Endothelial cell of umbilical vein (primary cell): Measurements from ENCODE around the gene C2orf81. TPM values are rescaled to one million over a fixed set of nuclear protein-coding genes. Genes with fewer than 3 reads are reported as not detected.

ENCODE experiments used
- BruUV-seq: library from RNA; stranded (reverse); fragments of 400-500 nt; replicated peaks from 2 replicates; lab custom pipeline; 2021; lab: Mats Ljungman, UMichigan
- CTCF ChIA-PET: fragments of 300-600, 350-600 bp; sonication (Branson Sonifier 250); formaldehyde crosslinking; loops from one replicate; lab custom pipeline; 2021; ENCODE audit warnings: antibody characterized with exemption, inconsistent platforms; lab: Charles Lee
- POLR2A ChIA-PET: fragments of 300-600, 350-600 bp; sonication (Branson Sonifier 250); formaldehyde crosslinking; loops from one replicate; lab custom pipeline; 2021; ENCODE audit warnings: antibody characterized with exemption, inconsistent platforms; lab: Charles Lee
- DNase-seq: peaks from one replicate; pipeline ENCODE4 v3.0.0-alpha.2; 2011; ENCODE audit warnings: low read depth, low spot score
- FAIRE-seq: peaks from 2 replicates; lab custom pipeline; 2011; peaks lifted over from hg19 to GRCh38; lab: Jason Lieb, UNC
- H2AFZ ChIP-seq: 2 replicates; pipeline ENCODE4 v1.6.0; 2012; ENCODE audit warnings: low read depth, low read length, control low read depth, inconsistent platforms
- H3K27ac ChIP-seq: 2 replicates; pipeline ENCODE4 v1.5.1; 2011; ENCODE audit warnings: low read depth, mild to moderate bottlenecking, control low read depth, low read length, moderate library complexity; ENCODE audit not compliant: insufficient read depth
- H3K27me3 ChIP-seq, 2 experiments: 2 replicates each; pipeline versions ENCODE4 v1.6.0 to v1.6.1; 2011; ENCODE audit warnings: low read length in 2 of 2, mixed read lengths in 1 of 2; ENCODE audit not compliant: control insufficient read depth in 2 of 2, insufficient read depth in 2 of 2
- H3K36me3 ChIP-seq, 2 experiments: 2 replicates in 1 of 2; 3 replicates in 1 of 2; pipeline ENCODE4 v1.5.1; 2011; ENCODE audit warnings: low read length in 2 of 2, mild to moderate bottlenecking in 1 of 2, moderate library complexity in 1 of 2; ENCODE audit not compliant: control insufficient read depth in 2 of 2, insufficient read depth in 2 of 2; ENCODE audit errors: extremely low read depth in 1 of 2
- H3K4me1 ChIP-seq: 3 replicates; pipeline ENCODE4 v1.5.1; 2011; ENCODE audit warnings: mild to moderate bottlenecking, low read length; ENCODE audit not compliant: control insufficient read depth, insufficient read depth; ENCODE audit errors: extremely low read depth
- H3K4me2 ChIP-seq: 2 replicates; pipeline ENCODE4 v1.6.1; 2011; ENCODE audit warnings: low read length, control low read depth, mixed read lengths; ENCODE audit not compliant: insufficient read depth
- H3K4me3 ChIP-seq, 3 experiments: fragments of 200-600 bp in 1 of 3; sonication (generic), shearing (Covaris generic) in 1 of 3; replicated peaks in 1 of 3; 2 replicates each; pipeline ENCODE4 v1.5.1; 2011 to 2016; ENCODE audit warnings: control low read depth in 3 of 3, low read length in 3 of 3, mild to moderate bottlenecking in 2 of 3, inconsistent platforms in 1 of 3, low read depth in 1 of 3, moderate library complexity in 1 of 3; ENCODE audit not compliant: insufficient read depth in 1 of 3
- H3K79me2 ChIP-seq: 2 replicates; pipeline ENCODE4 v1.6.0; 2012; ENCODE audit warnings: low read length, inconsistent platforms; ENCODE audit not compliant: control insufficient read depth, insufficient read depth
- H3K9ac ChIP-seq: replicated peaks from 2 replicates; pipeline ENCODE3; 2011; ENCODE audit warnings: low read length, control low read depth; ENCODE audit not compliant: insufficient read depth; ENCODE audit errors: extremely low read depth
- H3K9me1 ChIP-seq: replicated peaks from 3 replicates; pipeline ENCODE4 v1.6.0; 2011; ENCODE audit warnings: mild to moderate bottlenecking, low read length; ENCODE audit not compliant: control insufficient read depth, insufficient read depth; ENCODE audit errors: extremely low read depth
- H3K9me3 ChIP-seq: replicated peaks from 2 replicates; pipeline ENCODE4 v1.5.1; 2012; ENCODE audit warnings: low read length, inconsistent platforms; ENCODE audit not compliant: control insufficient read depth, insufficient read depth
- H4K20me1 ChIP-seq: replicated peaks from 2 replicates; pipeline ENCODE3; 2011; ENCODE audit warnings: mild to moderate bottlenecking, low read length; ENCODE audit not compliant: control insufficient read depth, insufficient read depth; ENCODE audit errors: extremely low read depth
- CTCF ChIP-seq, 2 donors: IDR thresholded peaks; 1 replicate in 1 of 2; 2 replicates in 1 of 2; pipeline ENCODE4 v1.5.1; 2011; ENCODE audit warnings: low read length in 2 of 2, mild to moderate bottlenecking in 2 of 2, moderate library complexity in 2 of 2, control low read depth in 1 of 2, inconsistent platforms in 1 of 2, low read depth in 1 of 2; ENCODE audit not compliant: insufficient read depth in 1 of 2; ENCODE audit errors: extremely low read depth in 1 of 2
- EZH2 ChIP-seq: IDR thresholded peaks from 2 replicates; pipeline ENCODE4 v1.6.1; 2012; ENCODE audit warnings: borderline replicate concordance, low read depth, mild to moderate bottlenecking, moderate library complexity, low read length, inconsistent platforms; ENCODE audit not compliant: severe bottlenecking
- FOS ChIP-seq: IDR thresholded peaks from 2 replicates; pipeline ENCODE4 v1.6.1; 2011; ENCODE audit warnings: mild to moderate bottlenecking, low read length, moderate library complexity, borderline replicate concordance; ENCODE audit not compliant: insufficient read depth
- GATA2 ChIP-seq: IDR thresholded peaks from 2 replicates; pipeline ENCODE4 v1.7.0; 2011; ENCODE audit warnings: low read depth, mild to moderate bottlenecking, moderate library complexity, mixed read lengths, low read length; ENCODE audit not compliant: insufficient read length, insufficient read depth
- JUN ChIP-seq: IDR thresholded peaks from 2 replicates; pipeline ENCODE4 v1.6.1; 2011; ENCODE audit warnings: borderline replicate concordance, low read depth; ENCODE audit not compliant: insufficient read length, insufficient read depth
- MYC ChIP-seq: IDR thresholded peaks from one replicate; pipeline ENCODE4 v1.6.1; 2011; ENCODE audit warnings: mild to moderate bottlenecking, low read depth, low read length
- POLR2A ChIP-seq: IDR thresholded peaks from 2 replicates; pipeline ENCODE4 v1.6.1; 2012; ENCODE audit warnings: low read depth, mild to moderate bottlenecking, control low read depth, low read length
- POLR2AphosphoS5 ChIP-seq: IDR thresholded peaks from 2 replicates; pipeline ENCODE4 v1.6.1; 2012; ENCODE audit warnings: low read depth, mild to moderate bottlenecking, control low read depth, low read length, moderate library complexity; ENCODE audit not compliant: insufficient read depth
- dilution Hi-C: fragments of 300-500 bp; cut with MboI; formaldehyde crosslinking; loops from one replicate; pipeline ENCODE4 v1.15.0; 2019; ENCODE audit warnings: low sequenced_read_pairs; ENCODE audit not compliant: extremely low pct_ligation_motif_present
- intact Hi-C: fragments of 100-400 bp; cut with micrococcal nuclease; formaldehyde crosslinking; loops from one replicate; pipeline ENCODE4 v1.10.0; 2022
- polyA plus RNA-seq, 4 experiments: library from polyadenylated mRNA; depleted of rRNA in 3 of 4; stranded (reverse) in 3 of 4; unstranded in 1 of 4; fragments of >200 nt; gene quantifications; 2 replicates each; pipeline versions ENCODE4 v1.2.1 to v1.2.3, GENCODE V29; 2011 to 2012; ENCODE audit warnings: missing spikeins in 1 of 4
- total RNA-seq: library from RNA; stranded (reverse); gene quantifications from 2 replicates; pipeline ENCODE4 v1.2.3, GENCODE V29; 2021
- TF ChIP-seq, protein P1 (sequence below): IDR thresholded peaks from 2 replicates; pipeline ENCODE4 v1.6.1; 2011; ENCODE audit not compliant: insufficient read depth, insufficient read length

The C2orf81 gene
- total and polyA plus RNA-seq, 2 donors (not counting 3 experiments of a cell fraction or from before 2014, with no cell fraction given), result 0.17 to 0.71 TPM

GRCh38 chr2:74414441-74414840 lies 7.0 kb downstream of the C2orf81 start:
- intact Hi-C loops, result no loop called here
- Histone ChIP-seq H4K20me1 (no peaks in the 10 kb centered on the region), H3K4me1 (peaks cover 6% of the 10 kb centered on the region), H3K4me3 (no peak overlapping the region), H3K79me2 (no peaks in the 10 kb centered on the region), H3K27me3 (peaks cover 29 to 33% of the 10 kb centered on the region in 2 experiments), H2AFZ (peak overlapping the region; percentile 83), H3K9me1 (no peaks in the 10 kb centered on the region), H3K36me3 (no peaks in the 10 kb centered on the region), H3K9ac (no peak overlapping the region), H3K9me3 (no peaks in the 10 kb centered on the region), H3K4me2 (no peak overlapping the region), H3K27ac (no peak overlapping the region)
- DNase-seq (no peak), FAIRE-seq (no peak)
- BruUV-seq, result no TSS peak
- ChIA-PET CTCF (interaction anchor here (1.2 to 1.8 kb wide), 2 partner anchors 23 to 26 kb away, joined by 3 to 5 read pairs; no protein-coding TSS in a partner anchor), POLR2A (no interaction called here)
- no peak for TF ChIP-seq JUN
- TF ChIP-seq, protein P1, sequence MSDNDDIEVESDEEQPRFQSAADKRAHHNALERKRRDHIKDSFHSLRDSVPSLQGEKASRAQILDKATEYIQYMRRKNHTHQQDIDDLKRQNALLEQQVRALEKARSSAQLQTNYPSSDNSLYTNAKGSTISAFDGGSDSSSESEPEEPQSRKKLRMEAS, result no peak
- TF ChIP-seq MYC, result no peak
- no peak for TF ChIP-seq CTCF (IDR thresholded peaks at IDR 0.05; ENCODE audit: extremely low read depth in 1 of 2, insufficient read depth in 1 of 2, low read depth in 1 of 2, low read length in 2 of 2)
- TF ChIP-seq POLR2AphosphoS5, result no peak
- TF ChIP-seq EZH2, result no peak
- no peak for TF ChIP-seq POLR2A
- TF ChIP-seq FOS, result no peak
- no peak for TF ChIP-seq GATA2
- dilution Hi-C loops, result no loop called here
